Panc1 (cell line): ENCODE data around the gene U2SURP. TPM values are rescaled to one million over a fixed set of nuclear protein-coding genes. Genes with fewer than 3 reads are reported as not detected.
"Not testable (repeated sequence)": the region's sequence is repeated elsewhere in the genome, so short reads cannot be mapped to it uniquely, and the experiment has no call there.

Source experiments
- ATAC-seq: fragments of 200-7000 bp; cut with Tn5 transposase; 2 replicates; pipeline ENCODE4 v1.9.1; 2020; ENCODE audit warnings: mild to moderate bottlenecking, moderate library complexity
- BruUV-seq: library from RNA; stranded (reverse); fragments of 400-500 nt; replicated peaks from 2 replicates; lab custom pipeline; 2021; lab: Mats Ljungman, UMichigan
- CTCF ChIA-PET: fragments of 300-600 bp; sonication (Branson Sonifier 250); formaldehyde crosslinking; loops from one replicate; lab custom pipeline; 2022; ENCODE audit warnings: antibody characterized with exemption; lab: Charles Lee
- POLR2A ChIA-PET: fragments of 300-600 bp; sonication (Branson Sonifier 250); formaldehyde crosslinking; loops from one replicate; lab custom pipeline; 2022; ENCODE audit warnings: antibody characterized with exemption; lab: Charles Lee
- DNase-seq: peaks from one replicate; pipeline ENCODE4 v3.0.0-alpha.2; 2010; ENCODE audit warnings: low read depth, low spot score
- H3K27ac ChIP-seq: 2 replicates; pipeline ENCODE4 v1.5.1; 2011; ENCODE audit warnings: mild to moderate bottlenecking, low read length, inconsistent platforms
- H3K27me3 ChIP-seq: fragments of 200-500 bp; sonication (Bioruptor generic); 2 replicates; pipeline ENCODE4 v1.6.0; 2014; ENCODE audit warnings: low read length, inconsistent platforms; ENCODE audit not compliant: control insufficient read depth, insufficient read depth
- H3K36me3 ChIP-seq: fragments of 200-500 bp; sonication (Bioruptor generic); 2 replicates; pipeline ENCODE4 v1.5.1; 2014; ENCODE audit warnings: inconsistent platforms, mild to moderate bottlenecking, low read length, moderate library complexity; ENCODE audit not compliant: control insufficient read depth, insufficient read depth
- H3K4me1 ChIP-seq: 2 replicates; pipeline ENCODE4 v1.5.1; 2011; ENCODE audit warnings: inconsistent platforms, mild to moderate bottlenecking, low read length, moderate library complexity; ENCODE audit not compliant: control insufficient read depth, insufficient read depth
- H3K4me3 ChIP-seq, 2 experiments: 2 replicates each; pipeline ENCODE4 v1.5.1; 2011 to 2012; ENCODE audit warnings: low read depth in 2 of 2, low read length in 2 of 2, mild to moderate bottlenecking in 2 of 2, inconsistent platforms in 1 of 2, moderate library complexity in 1 of 2
- H3K9me3 ChIP-seq: fragments of 200-500 bp; sonication (Bioruptor generic); 2 replicates; pipeline ENCODE4 v1.5.1; 2014; ENCODE audit warnings: low read depth, mild to moderate bottlenecking, inconsistent platforms, low read length, moderate library complexity; ENCODE audit not compliant: control insufficient read depth, insufficient read depth
- POLR2AphosphoS5 ChIP-seq: IDR thresholded peaks from 2 replicates; pipeline ENCODE4 v1.6.1; 2012; ENCODE audit warnings: mild to moderate bottlenecking, low read depth, low read length, moderate library complexity
- SIN3A ChIP-seq: IDR thresholded peaks from 2 replicates; pipeline ENCODE4 v1.6.1; 2012; ENCODE audit warnings: low read depth, mild to moderate bottlenecking, low read length, moderate library complexity, borderline replicate concordance; ENCODE audit not compliant: insufficient read depth
- TCF7L2 ChIP-seq: IDR thresholded peaks from 2 replicates; pipeline ENCODE4 v1.6.1; 2011; ENCODE audit warnings: mild to moderate bottlenecking, low read depth, low read length, inconsistent platforms
- in situ Hi-C: cut with HindIII; loops from 2 replicates; pipeline ENCODE4 v1.10.0; 2016; ENCODE audit warnings: low sequenced_read_pairs, low pct_unique_long_range_greater_than_20kb
- intact Hi-C: fragments of 100-400 bp; cut with micrococcal nuclease; formaldehyde crosslinking; loops from one replicate; pipeline ENCODE4 v1.10.0; 2022; ENCODE audit not compliant: unreplicated experiment
- total RNA-seq: library from RNA; stranded (reverse); gene quantifications from one replicate; pipeline ENCODE4 v1.2.1, GENCODE V29; 2021; ENCODE audit not compliant: unreplicated experiment
- TF ChIP-seq, protein P1 (sequence below): fragments of 450-650 bp; IDR thresholded peaks from 2 replicates; pipeline ENCODE4 v1.5.1; 2017; ENCODE audit warnings: mild to moderate bottlenecking
- TF ChIP-seq, protein P2 (sequence below), 2 experiments: IDR thresholded peaks; 2 replicates each; pipeline ENCODE4 v1.6.1; 2011 to 2012; ENCODE audit warnings: low read depth in 2 of 2, control low read depth in 1 of 2, low read length in 1 of 2, mild to moderate bottlenecking in 1 of 2, moderate library complexity in 1 of 2; ENCODE audit not compliant: insufficient read depth in 1 of 2

Gene U2SURP
- total RNA-seq, 1 experiment from 2014 or later = 135 TPM

- BruUV-seq = no TSS peak
- in situ Hi-C loops (no loop called here), intact Hi-C loops (no loop called here)
- Histone ChIP-seq H3K9me3 (no peaks in the 10 kb centered on the region), H3K27me3 (no peaks in the 10 kb centered on the region), H3K4me3 (no peak overlapping the region), H3K36me3 (no peaks in the 10 kb centered on the region), H3K4me1 (no peaks in the 10 kb centered on the region), H3K27ac (no peak overlapping the region)
- TF ChIP-seq SIN3A (no peak), TCF7L2 (no peak), POLR2AphosphoS5 (no peak)
- TF ChIP-seq, protein P1, sequence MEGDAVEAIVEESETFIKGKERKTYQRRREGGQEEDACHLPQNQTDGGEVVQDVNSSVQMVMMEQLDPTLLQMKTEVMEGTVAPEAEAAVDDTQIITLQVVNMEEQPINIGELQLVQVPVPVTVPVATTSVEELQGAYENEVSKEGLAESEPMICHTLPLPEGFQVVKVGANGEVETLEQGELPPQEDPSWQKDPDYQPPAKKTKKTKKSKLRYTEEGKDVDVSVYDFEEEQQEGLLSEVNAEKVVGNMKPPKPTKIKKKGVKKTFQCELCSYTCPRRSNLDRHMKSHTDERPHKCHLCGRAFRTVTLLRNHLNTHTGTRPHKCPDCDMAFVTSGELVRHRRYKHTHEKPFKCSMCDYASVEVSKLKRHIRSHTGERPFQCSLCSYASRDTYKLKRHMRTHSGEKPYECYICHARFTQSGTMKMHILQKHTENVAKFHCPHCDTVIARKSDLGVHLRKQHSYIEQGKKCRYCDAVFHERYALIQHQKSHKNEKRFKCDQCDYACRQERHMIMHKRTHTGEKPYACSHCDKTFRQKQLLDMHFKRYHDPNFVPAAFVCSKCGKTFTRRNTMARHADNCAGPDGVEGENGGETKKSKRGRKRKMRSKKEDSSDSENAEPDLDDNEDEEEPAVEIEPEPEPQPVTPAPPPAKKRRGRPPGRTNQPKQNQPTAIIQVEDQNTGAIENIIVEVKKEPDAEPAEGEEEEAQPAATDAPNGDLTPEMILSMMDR = no peak
- TF ChIP-seq, protein P2, sequence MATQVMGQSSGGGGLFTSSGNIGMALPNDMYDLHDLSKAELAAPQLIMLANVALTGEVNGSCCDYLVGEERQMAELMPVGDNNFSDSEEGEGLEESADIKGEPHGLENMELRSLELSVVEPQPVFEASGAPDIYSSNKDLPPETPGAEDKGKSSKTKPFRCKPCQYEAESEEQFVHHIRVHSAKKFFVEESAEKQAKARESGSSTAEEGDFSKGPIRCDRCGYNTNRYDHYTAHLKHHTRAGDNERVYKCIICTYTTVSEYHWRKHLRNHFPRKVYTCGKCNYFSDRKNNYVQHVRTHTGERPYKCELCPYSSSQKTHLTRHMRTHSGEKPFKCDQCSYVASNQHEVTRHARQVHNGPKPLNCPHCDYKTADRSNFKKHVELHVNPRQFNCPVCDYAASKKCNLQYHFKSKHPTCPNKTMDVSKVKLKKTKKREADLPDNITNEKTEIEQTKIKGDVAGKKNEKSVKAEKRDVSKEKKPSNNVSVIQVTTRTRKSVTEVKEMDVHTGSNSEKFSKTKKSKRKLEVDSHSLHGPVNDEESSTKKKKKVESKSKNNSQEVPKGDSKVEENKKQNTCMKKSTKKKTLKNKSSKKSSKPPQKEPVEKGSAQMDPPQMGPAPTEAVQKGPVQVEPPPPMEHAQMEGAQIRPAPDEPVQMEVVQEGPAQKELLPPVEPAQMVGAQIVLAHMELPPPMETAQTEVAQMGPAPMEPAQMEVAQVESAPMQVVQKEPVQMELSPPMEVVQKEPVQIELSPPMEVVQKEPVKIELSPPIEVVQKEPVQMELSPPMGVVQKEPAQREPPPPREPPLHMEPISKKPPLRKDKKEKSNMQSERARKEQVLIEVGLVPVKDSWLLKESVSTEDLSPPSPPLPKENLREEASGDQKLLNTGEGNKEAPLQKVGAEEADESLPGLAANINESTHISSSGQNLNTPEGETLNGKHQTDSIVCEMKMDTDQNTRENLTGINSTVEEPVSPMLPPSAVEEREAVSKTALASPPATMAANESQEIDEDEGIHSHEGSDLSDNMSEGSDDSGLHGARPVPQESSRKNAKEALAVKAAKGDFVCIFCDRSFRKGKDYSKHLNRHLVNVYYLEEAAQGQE (IDR thresholded peaks at IDR 0.05; ENCODE audit: insufficient read depth in 1 of 2, low read depth in 2 of 2, low read length in 1 of 2) = no peak
- no peak for DNase-seq
- CTCF ChIA-PET = no interaction called here
- POLR2A ChIA-PET = no interaction called here
- no peak for ATAC-seq
Observed at GRCh38 chr3:143071776-143072175, 70.4 kb downstream of the U2SURP start.

DNA sequence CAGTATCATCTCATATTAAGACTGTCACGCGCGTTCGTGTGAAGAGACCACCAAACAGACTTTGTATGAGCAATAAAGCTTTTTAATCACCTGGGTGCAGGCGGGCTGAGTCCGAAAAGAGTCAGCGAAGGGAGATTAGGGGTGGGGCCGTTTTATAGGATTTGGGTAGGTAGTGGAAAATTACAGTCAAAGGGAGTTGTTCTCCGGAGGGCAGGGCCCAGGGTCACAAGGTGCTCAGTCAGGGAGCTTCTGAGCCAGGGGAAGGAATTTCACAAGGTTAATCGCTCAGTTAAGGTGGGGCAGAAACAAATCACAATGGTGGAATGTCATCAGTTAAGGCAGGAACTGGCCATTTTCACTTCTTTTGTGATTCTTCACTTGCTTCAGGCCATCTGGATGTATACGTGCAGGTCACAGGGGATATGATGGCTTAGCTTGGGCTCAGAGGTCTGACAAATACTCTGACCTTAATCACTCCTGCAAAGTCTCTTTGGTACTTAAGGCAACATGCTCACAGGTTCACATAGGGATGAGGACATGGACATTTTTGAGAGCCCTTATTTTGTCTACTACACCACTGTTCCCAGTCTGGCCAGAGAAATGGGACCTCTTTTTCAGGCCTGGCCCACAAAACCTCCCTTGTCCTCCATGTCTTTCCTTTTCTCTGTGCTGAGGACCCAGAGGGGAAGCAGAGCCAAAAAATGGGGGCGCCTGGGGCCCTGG, 71.1 kb downstream of the U2SURP start:
- ATAC-seq, in situ Hi-C loops, intact Hi-C loops, H3K36me3 ChIP-seq, DNase-seq, BruUV-seq, CTCF ChIA-PET, H3K9me3 ChIP-seq, POLR2A ChIA-PET, H3K4me1 ChIP-seq, H3K27me3 ChIP-seq, H3K27ac ChIP-seq, H3K4me3 ChIP-seq: not testable (repeated sequence)

GRCh38 chr3:143073541-143073940, 72.2 kb downstream of the U2SURP start:
- BruUV-seq, intact Hi-C loops, in situ Hi-C loops, H3K27me3 ChIP-seq, H3K9me3 ChIP-seq, H3K27ac ChIP-seq, ATAC-seq, H3K4me3 ChIP-seq, H3K4me1 ChIP-seq, POLR2A ChIA-PET, CTCF ChIA-PET, DNase-seq, H3K36me3 ChIP-seq: not testable (repeated sequence)

DNA sequence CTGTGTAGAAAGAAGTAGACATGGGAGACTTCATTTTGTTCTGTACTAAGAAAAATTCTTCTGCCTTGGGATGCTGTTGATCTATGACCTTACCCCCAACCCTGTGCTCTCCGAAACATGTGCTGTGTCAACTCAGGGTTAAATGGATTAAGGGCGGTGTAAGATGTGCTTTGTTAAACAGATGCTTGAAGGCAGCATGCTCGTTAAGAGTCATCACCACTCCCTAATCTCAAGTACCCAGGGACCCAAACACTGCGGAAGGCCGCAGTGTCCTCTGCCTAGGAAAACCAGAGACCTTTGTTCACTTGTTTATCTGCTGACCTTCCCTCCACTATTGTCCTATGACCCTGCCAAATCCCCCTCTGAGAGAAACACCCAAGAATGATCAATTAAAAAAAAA, 72.6 kb downstream of the U2SURP start:
- H3K27ac ChIP-seq, BruUV-seq, intact Hi-C loops, in situ Hi-C loops, H3K9me3 ChIP-seq, DNase-seq, CTCF ChIA-PET, H3K4me3 ChIP-seq, H3K27me3 ChIP-seq, H3K36me3 ChIP-seq, H3K4me1 ChIP-seq, POLR2A ChIA-PET, ATAC-seq: not testable (repeated sequence)
